Measurements from ENCODE around the gene NUB1.

The NUB1 gene

GRCh38 chr7:151379534-151380198 lies 38.1 kb downstream of the NUB1 start:
- no peak for DNase-seq

DNA sequence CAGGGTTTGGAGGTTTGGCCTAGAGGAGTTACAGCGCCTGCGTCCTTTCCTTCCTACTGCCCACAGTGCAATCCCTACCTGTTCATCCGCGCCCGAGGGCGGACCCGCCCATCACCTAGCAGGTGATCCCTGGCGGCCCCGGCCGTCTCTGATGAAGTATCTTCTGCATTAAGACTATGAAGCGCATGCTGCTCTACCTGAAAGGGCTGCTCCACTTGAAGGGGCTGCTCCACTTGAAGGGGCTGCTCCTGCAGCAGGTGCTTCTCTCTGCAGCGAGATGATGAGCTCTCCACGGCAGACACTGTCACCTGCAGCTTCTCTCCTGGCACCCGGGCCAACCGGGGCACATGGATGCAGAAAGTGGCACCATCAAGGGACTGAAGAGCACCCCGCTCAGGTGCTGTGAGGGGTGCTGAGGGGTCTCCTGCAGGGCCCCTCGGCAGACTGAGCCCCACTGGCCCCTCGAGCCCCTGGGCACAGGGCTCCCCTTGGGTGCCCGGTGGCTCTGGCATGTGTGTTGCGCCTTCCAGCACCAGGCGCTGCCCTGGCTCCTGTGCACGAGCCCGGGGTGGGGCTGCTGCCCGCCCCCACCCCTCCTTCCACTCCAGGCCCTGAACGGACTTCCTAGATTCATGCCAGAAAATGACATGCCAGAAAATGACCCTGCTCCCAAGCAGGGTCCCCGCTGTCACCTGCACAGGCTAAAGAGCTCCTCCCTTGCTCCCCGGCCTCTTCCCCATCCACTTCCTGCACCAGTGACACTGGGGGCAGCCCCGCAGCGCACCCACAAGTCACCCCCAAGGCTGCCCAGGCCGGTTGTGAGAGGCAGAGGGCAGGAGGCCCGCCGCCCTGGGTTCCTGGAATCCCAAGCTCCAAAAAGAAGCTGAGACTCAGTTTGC lies 38.8 kb downstream of the NUB1 start:
- no peak for DNase-seq

GRCh38 chr7:151381098-151381347 lies 39.4 kb downstream of the NUB1 start:
- no peak for DNase-seq

GRCh38 chr7:151381348-151382078 lies 39.9 kb downstream of the NUB1 start:
- no peak for DNase-seq

GRCh38 chr7:151382079-151382885 lies 40.7 kb downstream of the NUB1 start:
- no peak for DNase-seq

DNA sequence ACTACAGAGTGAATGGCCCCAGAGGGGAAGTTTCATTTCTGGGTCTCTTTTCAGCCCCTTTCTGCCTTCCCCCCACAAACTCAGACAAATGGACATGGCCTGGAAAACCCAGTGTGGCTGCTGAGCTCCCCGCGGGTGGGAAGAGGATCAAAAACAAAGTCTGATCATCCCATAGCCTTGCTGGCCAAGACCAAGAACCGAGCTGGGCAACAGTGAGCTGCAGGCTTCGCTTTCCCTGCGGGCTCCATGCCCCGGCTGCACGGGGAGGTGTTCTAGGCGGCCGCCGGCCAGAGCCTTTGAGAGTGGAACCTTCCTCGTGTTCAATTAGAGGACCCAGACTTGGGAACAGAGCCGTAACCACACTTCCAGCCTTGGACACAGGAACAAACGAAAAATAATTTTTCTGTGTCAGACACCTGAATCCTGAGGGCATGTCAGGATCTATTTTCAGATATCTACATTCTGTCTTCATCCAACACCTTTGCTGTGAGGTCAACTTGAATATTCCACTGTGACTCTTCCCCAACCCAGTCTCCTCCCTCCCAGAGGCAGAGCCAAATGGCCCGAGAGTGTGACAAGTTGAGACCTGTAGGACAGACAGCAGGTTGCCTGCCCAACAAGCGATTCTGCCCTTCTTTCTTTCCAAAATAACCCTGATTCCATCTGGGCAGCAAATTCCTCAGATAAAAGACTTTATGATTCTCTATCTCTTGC lies 42.2 kb downstream of the NUB1 start:
- no peak for DNase-seq

DNA sequence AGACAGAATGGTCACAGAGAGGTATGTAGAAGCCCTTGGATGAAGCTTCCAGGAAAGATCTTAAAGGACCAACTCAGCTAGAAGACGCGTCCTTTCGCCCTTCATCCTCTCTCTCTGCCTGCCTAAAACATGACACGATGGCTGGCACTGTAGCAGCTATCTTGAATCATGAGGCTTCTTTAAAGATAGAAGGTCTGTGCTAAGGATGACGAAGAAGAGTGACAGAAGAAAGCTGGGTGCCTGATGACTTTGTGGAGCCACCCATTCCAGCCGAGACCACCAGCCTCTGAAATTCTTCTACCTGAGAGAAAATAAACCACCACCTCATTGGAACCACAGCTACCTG lies 42.7 kb downstream of the NUB1 start:
- no peak for DNase-seq

GRCh38 chr7:151384776-151385625 lies 43.4 kb downstream of the NUB1 start:
- DNase-seq, result no peak

- DNase-seq, result no peak
These were observed 44.2 kb downstream of the NUB1 start for GRCh38 chr7:151385626-151386300.

DNA sequence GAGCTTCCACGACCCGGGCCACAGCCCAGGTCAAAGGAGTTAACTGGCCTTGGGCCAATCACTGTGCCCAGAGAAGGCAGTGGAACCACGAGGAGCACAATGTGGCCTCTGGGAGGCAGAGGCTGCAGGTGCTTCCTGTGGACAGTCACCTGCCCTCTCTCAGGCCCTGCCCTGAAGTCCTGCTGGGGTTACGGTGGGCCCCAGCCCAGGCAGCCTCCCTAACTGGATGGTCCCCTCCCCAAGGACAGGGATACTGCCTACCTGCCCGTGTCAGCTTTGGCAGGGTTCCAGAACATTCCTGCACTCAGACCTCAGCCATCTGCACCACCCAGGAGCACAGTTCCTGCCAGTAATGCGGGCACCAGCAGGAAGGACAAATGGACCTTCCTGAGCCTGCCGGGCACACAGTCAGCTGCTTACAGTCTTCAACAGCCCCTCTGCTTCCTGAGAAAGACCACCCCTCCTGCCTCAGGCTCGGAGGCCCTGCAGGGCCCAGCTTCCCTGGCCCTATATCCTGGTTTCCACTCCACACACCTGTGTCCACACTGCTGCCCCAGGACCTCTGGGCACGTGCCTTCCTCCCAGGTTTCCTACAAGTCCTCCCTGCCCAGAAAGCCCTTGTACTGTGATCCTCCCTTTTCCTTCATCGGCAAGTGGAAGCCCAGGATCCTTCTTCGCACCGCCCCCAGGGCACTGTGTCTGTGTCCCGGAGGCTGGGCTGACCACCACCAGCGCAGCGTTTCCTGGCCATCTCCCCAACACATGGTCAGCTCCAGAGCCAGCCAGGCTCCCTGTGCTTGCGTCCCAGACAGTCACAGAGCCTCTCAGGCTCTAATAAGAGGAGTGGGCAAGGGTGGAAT lies 44.9 kb downstream of the NUB1 start:
- no peak for DNase-seq

GRCh38 chr7:151387161-151388006 lies 45.8 kb downstream of the NUB1 start:
- peak; percentile 20 for DNase-seq

- peak; percentile 21 for DNase-seq
These were observed 46.3 kb downstream of the NUB1 start for GRCh38 chr7:151388007-151388297.

DNA sequence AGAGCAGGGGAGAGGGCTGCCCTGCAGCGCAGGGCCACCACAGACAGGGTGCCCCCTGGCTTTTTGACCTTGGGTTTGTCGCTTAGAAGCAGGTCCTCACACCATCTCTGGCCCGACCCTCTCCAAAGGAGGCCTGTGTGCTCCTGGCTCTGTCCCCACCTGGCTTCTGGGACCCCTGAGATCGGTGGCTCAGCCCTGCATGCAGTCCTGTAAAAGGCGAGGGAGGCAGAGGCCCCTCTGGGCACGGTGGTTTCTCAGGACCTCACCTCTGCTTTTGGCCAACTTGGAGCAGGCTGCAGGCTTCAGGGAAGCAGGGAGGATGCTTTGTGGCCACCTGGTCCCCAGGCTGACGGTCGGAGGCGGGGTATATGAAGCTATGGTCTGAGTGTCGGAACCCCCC lies 46.8 kb downstream of the NUB1 start:
- DNase-seq, result no peak

DNA sequence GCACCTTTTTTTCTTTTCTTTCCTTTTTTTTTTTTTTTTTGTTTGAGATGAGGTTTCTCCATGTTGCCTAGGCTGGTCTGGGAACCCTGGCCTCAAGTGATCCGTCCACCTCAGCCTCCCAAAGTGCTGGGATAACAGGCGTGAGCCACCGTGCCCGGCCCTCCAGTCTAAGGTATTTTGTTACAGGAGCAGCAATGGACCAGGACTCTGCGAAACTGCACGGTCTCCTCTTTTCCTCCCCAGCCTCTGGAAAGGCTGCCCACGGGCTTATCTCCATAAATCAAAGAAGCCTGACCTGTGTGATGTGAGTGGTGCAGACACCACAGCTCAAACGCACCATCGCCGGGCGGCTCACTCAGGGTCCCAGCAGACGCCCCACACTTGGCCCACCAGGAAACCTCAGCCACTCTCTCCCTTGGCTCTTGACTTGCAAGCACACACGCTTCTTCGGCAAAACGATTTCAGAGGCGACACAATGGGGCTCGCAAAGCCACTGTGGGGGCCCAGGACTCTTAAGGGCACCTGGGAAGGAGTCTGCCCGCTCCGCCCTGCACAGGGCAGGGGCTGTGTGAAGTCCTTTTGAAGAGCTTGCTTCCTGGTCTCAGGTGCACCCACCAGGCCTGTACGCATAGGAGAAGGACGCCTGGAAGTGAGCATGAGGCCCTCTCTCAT lies 47.6 kb downstream of the NUB1 start:
- peak; percentile 4 for DNase-seq

GRCh38 chr7:151389768-151390597 lies 48.4 kb downstream of the NUB1 start:
- peak; percentile 17 for DNase-seq

GRCh38 chr7:151390598-151391357 lies 49.2 kb downstream of the NUB1 start:
- DNase-seq, result peak; percentile 23

- DNase-seq, result no peak
These were observed 49.7 kb downstream of the NUB1 start for GRCh38 chr7:151391358-151391730.

All from left hindlimb (tissue), 1 donor.